Astrocyte (in vitro differentiated cells and primary cell): ENCODE measurements around the gene PXN. TPM values are rescaled to one million over a fixed set of nuclear protein-coding genes. Genes with fewer than 3 reads are reported as not detected.

Source experiments
- DNase-seq: peaks from one replicate; pipeline ENCODE4 v3.0.0-alpha.2; 2010; ENCODE audit warnings: low read depth
- FAIRE-seq: peaks from 2 replicates; lab custom pipeline; 2011; peaks lifted over from hg19 to GRCh38; lab: Jason Lieb, UNC
- H2AFZ ChIP-seq: 2 replicates; pipeline ENCODE4 v1.6.0; 2012; ENCODE audit warnings: low read depth, low read length, inconsistent platforms
- H3K27ac ChIP-seq: 2 replicates; pipeline ENCODE4 v1.5.1; 2011; ENCODE audit warnings: low read depth, low read length, inconsistent platforms
- H3K27me3 ChIP-seq: 2 replicates; pipeline ENCODE4 v1.6.0; 2011; ENCODE audit warnings: low read length, inconsistent platforms; ENCODE audit not compliant: insufficient read depth
- H3K36me3 ChIP-seq: 2 replicates; pipeline ENCODE4 v1.5.1; 2011; ENCODE audit warnings: low read length, inconsistent platforms; ENCODE audit not compliant: insufficient read depth
- H3K4me1 ChIP-seq: 2 replicates; pipeline ENCODE4 v1.5.1; 2011; ENCODE audit warnings: low read length, inconsistent platforms; ENCODE audit not compliant: insufficient read depth
- H3K4me2 ChIP-seq: 2 replicates; pipeline ENCODE4 v1.6.0; 2012; ENCODE audit warnings: low read length, inconsistent platforms
- H3K4me3 ChIP-seq: 2 replicates; pipeline ENCODE4 v1.5.1; 2011; ENCODE audit warnings: low read depth, mild to moderate bottlenecking, low read length, inconsistent platforms; ENCODE audit not compliant: insufficient read depth
- H3K79me2 ChIP-seq: 2 replicates; pipeline ENCODE4 v1.6.0; 2012; ENCODE audit warnings: mild to moderate bottlenecking, low read length, inconsistent platforms; ENCODE audit not compliant: insufficient read depth
- H3K9ac ChIP-seq: 2 replicates; pipeline ENCODE4 v1.6.0; 2012; ENCODE audit warnings: mild to moderate bottlenecking, low read length, inconsistent platforms
- H3K9me3 ChIP-seq: 2 replicates; pipeline ENCODE4 v1.5.1; 2012; ENCODE audit warnings: low read depth, mild to moderate bottlenecking, low read length, inconsistent platforms; ENCODE audit not compliant: insufficient read depth
- H4K20me1 ChIP-seq: 2 replicates; pipeline ENCODE4 v1.6.0; 2012; ENCODE audit warnings: low read length, inconsistent platforms; ENCODE audit not compliant: insufficient read depth
- H3K27ac Mint-ChIP-seq: one replicate; pipeline ENCODE4 v1.8.0; 2021; ENCODE audit warnings: mild to moderate bottlenecking, mixed read lengths; ENCODE audit not compliant: unreplicated experiment
- H3K27me3 Mint-ChIP-seq: one replicate; pipeline ENCODE4 v1.8.0; 2021; ENCODE audit warnings: low read depth, mixed read lengths; ENCODE audit not compliant: unreplicated experiment
- H3K36me3 Mint-ChIP-seq: one replicate; pipeline ENCODE4 v1.8.0; 2021; ENCODE audit warnings: low read depth, mixed read lengths; ENCODE audit not compliant: unreplicated experiment
- H3K4me1 Mint-ChIP-seq: one replicate; pipeline ENCODE4 v1.8.0; 2021; ENCODE audit warnings: low read depth, mixed read lengths; ENCODE audit not compliant: unreplicated experiment
- H3K4me3 Mint-ChIP-seq: one replicate; pipeline ENCODE4 v1.8.0; 2021; ENCODE audit warnings: mild to moderate bottlenecking, moderate library complexity, mixed read lengths; ENCODE audit not compliant: unreplicated experiment
- H3K9me3 Mint-ChIP-seq: one replicate; pipeline ENCODE4 v1.8.0; 2021; ENCODE audit warnings: mild to moderate bottlenecking, mixed read lengths; ENCODE audit not compliant: unreplicated experiment
- EZH2 ChIP-seq: IDR thresholded peaks from 2 replicates; pipeline ENCODE4 v1.6.1; 2012; ENCODE audit warnings: mild to moderate bottlenecking, low read length, inconsistent platforms; ENCODE audit not compliant: insufficient read depth
- total RNA-seq: library from RNA; stranded (reverse); gene quantifications from 2 replicates; pipeline ENCODE4 v1.2.1, GENCODE V29; 2021
- TF ChIP-seq, protein P1 (sequence below): IDR thresholded peaks from 2 replicates; pipeline ENCODE4 v1.5.1; 2011; ENCODE audit warnings: low read depth, mild to moderate bottlenecking, inconsistent platforms, low read length, moderate library complexity; ENCODE audit not compliant: insufficient read depth

Gene PXN
- total RNA-seq, 1 donor from 2014 or later = 151 TPM

DNA sequence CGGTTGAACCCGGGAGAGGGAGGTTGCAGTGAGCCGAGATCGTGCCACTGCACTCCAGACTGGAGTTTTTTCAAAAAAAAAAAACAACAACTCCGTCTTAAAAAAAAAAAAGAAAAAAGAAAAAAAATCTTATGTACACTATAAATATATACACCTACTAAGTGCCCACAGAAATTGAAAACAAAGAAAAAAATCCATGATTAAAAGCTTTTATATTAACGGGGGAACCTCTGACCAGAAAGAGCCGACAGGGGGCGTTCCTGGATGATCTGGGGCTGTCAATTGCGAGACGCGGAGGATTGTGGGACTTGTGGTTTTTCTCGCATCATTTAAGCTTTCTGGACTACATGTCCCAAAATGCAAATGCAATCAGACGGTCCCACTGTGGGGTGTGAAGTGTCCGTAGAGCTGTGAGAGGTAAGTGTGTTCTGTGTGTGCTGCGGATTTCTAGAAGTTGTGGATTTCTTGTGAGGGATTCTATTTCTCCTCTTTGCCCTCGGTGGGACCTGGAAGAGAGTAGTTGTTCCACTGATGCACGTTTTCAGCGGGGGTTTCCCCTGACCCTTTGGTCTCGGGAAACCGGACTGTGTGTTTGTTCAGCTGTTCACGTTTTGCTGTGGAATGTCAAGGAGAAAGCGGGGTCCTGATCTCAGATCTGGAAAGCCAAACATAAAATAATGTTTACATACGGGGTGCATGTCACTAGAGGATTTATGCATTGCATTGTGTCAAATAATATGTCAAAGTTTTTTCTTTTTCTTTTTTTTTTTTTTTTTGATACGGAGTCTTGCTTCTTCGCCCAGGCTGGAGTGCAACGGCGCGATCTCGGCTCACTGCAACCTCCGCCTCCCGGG, 36.7 kb upstream of the PXN start, which contains the start of gene SIRT4:
Gene SIRT4, plus strand, starts transcription at position 360 of the 854 bp plus-strand sequence. CDS start 1,241 bp downstream, outside the sequence.
- Mint-ChIP-seq H3K27ac (peak within 1 kb of the TSS; percentile 82), H3K36me3 (no peaks in the 10 kb centered on the region), H3K9me3 (no peaks in the 10 kb centered on the region), H3K4me3 (peak within 1 kb of the TSS; percentile 89), H3K27me3 (no peaks in the 10 kb centered on the region), H3K4me1 (no peaks in the 10 kb centered on the region)
- H3K36me3 ChIP-seq = no peaks in the 10 kb centered on the region
- peak within 1 kb of the TSS; percentile 93 for H3K4me2 ChIP-seq
- H4K20me1 ChIP-seq = no peaks in the 10 kb centered on the region
- H3K27ac ChIP-seq = peak within 1 kb of the TSS; percentile 75
- DNase-seq = peak; percentile 86
- no peaks in the 10 kb centered on the region for H3K27me3 ChIP-seq
- peak within 1 kb of the TSS; percentile 77 for H3K4me3 ChIP-seq
- H3K9me3 ChIP-seq = no peaks in the 10 kb centered on the region
- H2AFZ ChIP-seq = peak within 1 kb of the TSS; percentile 82
- FAIRE-seq = peak; percentile 70
- TF ChIP-seq, protein P1, sequence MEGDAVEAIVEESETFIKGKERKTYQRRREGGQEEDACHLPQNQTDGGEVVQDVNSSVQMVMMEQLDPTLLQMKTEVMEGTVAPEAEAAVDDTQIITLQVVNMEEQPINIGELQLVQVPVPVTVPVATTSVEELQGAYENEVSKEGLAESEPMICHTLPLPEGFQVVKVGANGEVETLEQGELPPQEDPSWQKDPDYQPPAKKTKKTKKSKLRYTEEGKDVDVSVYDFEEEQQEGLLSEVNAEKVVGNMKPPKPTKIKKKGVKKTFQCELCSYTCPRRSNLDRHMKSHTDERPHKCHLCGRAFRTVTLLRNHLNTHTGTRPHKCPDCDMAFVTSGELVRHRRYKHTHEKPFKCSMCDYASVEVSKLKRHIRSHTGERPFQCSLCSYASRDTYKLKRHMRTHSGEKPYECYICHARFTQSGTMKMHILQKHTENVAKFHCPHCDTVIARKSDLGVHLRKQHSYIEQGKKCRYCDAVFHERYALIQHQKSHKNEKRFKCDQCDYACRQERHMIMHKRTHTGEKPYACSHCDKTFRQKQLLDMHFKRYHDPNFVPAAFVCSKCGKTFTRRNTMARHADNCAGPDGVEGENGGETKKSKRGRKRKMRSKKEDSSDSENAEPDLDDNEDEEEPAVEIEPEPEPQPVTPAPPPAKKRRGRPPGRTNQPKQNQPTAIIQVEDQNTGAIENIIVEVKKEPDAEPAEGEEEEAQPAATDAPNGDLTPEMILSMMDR = peak; percentile 98
- no peak for TF ChIP-seq EZH2
- no peaks in the 10 kb centered on the region for H3K79me2 ChIP-seq
- H3K9ac ChIP-seq = peak within 1 kb of the TSS; percentile 82
- H3K4me1 ChIP-seq = no peaks in the 10 kb centered on the region

DNA sequence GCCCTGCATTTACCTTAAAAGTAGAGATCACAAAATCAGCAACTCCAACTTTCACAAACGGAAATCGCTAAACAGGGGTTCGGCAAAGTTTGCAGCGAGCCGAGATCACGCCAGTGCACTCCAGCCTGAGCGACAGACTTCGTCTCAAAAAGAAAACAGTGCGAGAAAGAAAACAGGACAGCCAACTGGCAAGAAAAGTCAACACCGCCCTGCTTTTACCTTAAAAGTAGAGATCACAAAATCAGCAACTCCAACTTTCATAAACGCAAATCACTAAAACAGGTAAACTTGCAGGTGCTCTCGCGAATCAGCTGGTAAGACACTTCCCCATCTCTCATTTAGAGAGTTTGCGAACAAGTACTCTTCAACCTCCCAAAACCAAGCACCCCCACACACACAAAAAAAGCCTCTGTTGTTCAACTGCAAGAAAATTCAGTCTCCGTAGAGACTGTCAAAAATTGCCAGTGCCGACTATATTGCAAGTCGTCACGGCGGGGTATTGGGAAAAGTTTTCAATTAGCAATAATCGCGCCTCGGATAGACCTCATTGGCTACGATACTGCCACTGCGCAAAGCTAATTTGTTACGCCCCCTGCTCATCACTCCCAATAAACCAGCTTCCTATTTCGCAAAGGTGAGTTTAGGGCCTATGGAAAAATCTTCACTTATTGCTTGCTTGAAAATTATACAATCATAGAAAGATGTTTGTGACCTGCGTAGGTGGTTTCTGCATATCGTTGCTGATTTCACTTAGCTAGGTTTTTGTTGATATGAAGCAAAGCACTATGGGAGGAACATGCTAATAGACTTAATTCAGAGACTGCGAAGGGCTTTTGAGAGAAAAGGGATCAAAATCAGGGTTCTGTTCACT, 27.4 kb upstream of the PXN start, which contains the start of gene RNU4-1:
Gene RNU4-1, minus strand, starts transcription at position 577 of the 871 bp plus-strand sequence.
- no peak for FAIRE-seq
- Histone ChIP-seq H3K79me2 (no peaks in the 10 kb centered on the region), H3K4me3 (peak within 1 kb of the TSS; percentile 51), H3K9ac (peak within 1 kb of the TSS; percentile 94), H3K27ac (peak within 1 kb of the TSS; percentile 100), H3K4me2 (peak within 1 kb of the TSS; percentile 82), H3K36me3 (no peaks in the 10 kb centered on the region), H2AFZ (peak within 1 kb of the TSS; percentile 53), H3K9me3 (no peaks in the 10 kb centered on the region), H3K4me1 (peaks cover 13% of the 10 kb centered on the region), H3K27me3 (no peaks in the 10 kb centered on the region), H4K20me1 (no peaks in the 10 kb centered on the region)
- peak; percentile 93 for DNase-seq
- H3K9me3 Mint-ChIP-seq = no peaks in the 10 kb centered on the region
- no peak for TF ChIP-seq EZH2
- TF ChIP-seq, protein P1 = no peak
- no peaks in the 10 kb centered on the region for H3K27me3 Mint-ChIP-seq
- H3K27ac Mint-ChIP-seq = no peak within 1 kb of the TSS
- no peaks in the 10 kb centered on the region for H3K36me3 Mint-ChIP-seq
- peaks cover 3% of the 10 kb centered on the region for H3K4me1 Mint-ChIP-seq
- no peak within 1 kb of the TSS for H3K4me3 Mint-ChIP-seq
